Dermis microvascular lymphatic vessel endothelial cell (primary cell): Measurements from ENCODE around the gene NAMPT. TPM values are rescaled to one million over a fixed set of nuclear protein-coding genes. Genes with fewer than 3 reads are reported as not detected.

ENCODE experiments used
- total RNA-seq: library from RNA; depleted of rRNA; stranded (reverse); fragments of >200 nt; gene quantifications from 2 replicates; pipeline ENCODE4 v1.2.1, GENCODE V29; 2014

The NAMPT gene
- total RNA-seq, 1 donor from 2014 or later = 185 TPM

Other genes with a start within 250 kb of the NAMPT start
- 70.1 and 87.7 TPM in 2 replicates for gene SYPL1, start 172.7 kb downstream of the NAMPT start, total RNA-seq